ENCODE measurements around the gene PLD6. TPM values are rescaled to one million over a fixed set of nuclear protein-coding genes. Genes with fewer than 3 reads are reported as not detected.

The PLD6 gene
- total RNA-seq, 1 experiment from 2014 or later: 15.1 TPM

- no peak for DNase-seq (ENCODE audit: low spot score)
These were observed 50.6 kb downstream of the PLD6 start for GRCh38 chr17:17155568-17155967.

- DNase-seq (ENCODE audit: low spot score): no peak
These were observed 51.2 kb downstream of the PLD6 start for GRCh38 chr17:17154981-17155380.

- no peak for DNase-seq (ENCODE audit: low spot score)
These were observed 51.6 kb downstream of the PLD6 start for GRCh38 chr17:17154556-17154955.

GRCh38 chr17:17153709-17154108 is 52.4 kb downstream of the PLD6 start:
- no peak for DNase-seq (ENCODE audit: low spot score)

GRCh38 chr17:17153071-17153470 is 53.1 kb downstream of the PLD6 start:
- no peak for DNase-seq (ENCODE audit: low spot score)

- peak; percentile 73 for DNase-seq (ENCODE audit: low spot score)
These were observed 53.7 kb downstream of the PLD6 start for GRCh38 chr17:17152385-17152784.

GRCh38 chr17:17151962-17152361 is 54.2 kb downstream of the PLD6 start:
- DNase-seq (ENCODE audit: low spot score): peak; percentile 99

- peak; percentile 82 for DNase-seq (ENCODE audit: low spot score)
These were observed 54.6 kb downstream of the PLD6 start for GRCh38 chr17:17151541-17151940.

- DNase-seq (ENCODE audit: low spot score): peak; percentile 97
These were observed 55.1 kb downstream of the PLD6 start for GRCh38 chr17:17151055-17151454.

Other genes starting within 250 kb of the PLD6 start
- gene TNFRSF13B, start 234.2 kb downstream of the PLD6 start, total RNA-seq (2014; rRNA removed; shearing (Covaris generic)): not detected in 2 replicates
- 295 and 299 TPM in 2 replicates for gene MPRIP, start 163.9 kb downstream of the PLD6 start, total RNA-seq (2014; rRNA removed; shearing (Covaris generic))
- gene FLCN, start 30.8 kb upstream of the PLD6 start, total RNA-seq (2014; rRNA removed; shearing (Covaris generic)): 58.2 and 78.1 TPM in 2 replicates
- 292 and 308 TPM in 2 replicates for gene COPS3, start 74.9 kb upstream of the PLD6 start, total RNA-seq (2014; rRNA removed; shearing (Covaris generic))
- 12.3 and 12.7 TPM in 2 replicates for gene NT5M, start 97.0 kb upstream of the PLD6 start, total RNA-seq (2014; rRNA removed; shearing (Covaris generic))